DND-41 (cell line): ENCODE data around the gene ITGA1.
A peak's percentile ranks its signal among the peaks of the same experiment; 100 is the strongest.

ENCODE experiments used
- ATAC-seq: fragments of 200-7000 bp; cut with Tn5 transposase; 3 replicates; pipeline ENCODE4 v1.9.1; 2021; ENCODE audit warnings: low read depth; ENCODE audit not compliant: insufficient read depth
- DNase-seq: peaks from one replicate; pipeline ENCODE4 v3.0.0-alpha.2; 2020
- H2AFZ ChIP-seq: 2 replicates; pipeline ENCODE4 v1.6.0; 2012; ENCODE audit warnings: low read depth, low read length
- H3K27ac ChIP-seq: 2 replicates; pipeline ENCODE4 v1.5.1; 2012; ENCODE audit warnings: low read length, inconsistent platforms
- H3K27me3 ChIP-seq: fragments of 200-600 bp; sonication (generic); 2 replicates; pipeline ENCODE4 v1.6.0; 2012; ENCODE audit warnings: low read length, mild to moderate bottlenecking, inconsistent platforms; ENCODE audit not compliant: insufficient read depth, poor library complexity
- H3K36me3 ChIP-seq: 2 replicates; pipeline ENCODE4 v1.5.1; 2012; ENCODE audit warnings: low read length, inconsistent platforms; ENCODE audit not compliant: insufficient read depth
- H3K4me1 ChIP-seq: 2 replicates; pipeline ENCODE4 v1.5.1; 2012; ENCODE audit warnings: mild to moderate bottlenecking, low read length; ENCODE audit not compliant: insufficient read depth
- H3K4me2 ChIP-seq: 2 replicates; pipeline ENCODE4 v1.6.0; 2012; ENCODE audit warnings: mild to moderate bottlenecking, moderate library complexity, low read length, inconsistent platforms; ENCODE audit not compliant: insufficient read depth
- H3K4me3 ChIP-seq, 2 experiments: fragments of 200-600 bp in 1 of 2; shearing (Covaris generic) in 1 of 2; 2 replicates each; pipeline ENCODE4 v1.5.1; 2012 to 2016; ENCODE audit warnings: inconsistent platforms in 2 of 2, low read length in 2 of 2, mild to moderate bottlenecking in 2 of 2, low read depth in 1 of 2, moderate library complexity in 1 of 2
- H3K79me2 ChIP-seq: 2 replicates; pipeline ENCODE4 v1.6.0; 2012; ENCODE audit warnings: low read length, inconsistent platforms; ENCODE audit not compliant: insufficient read depth
- H3K9ac ChIP-seq: 2 replicates; pipeline ENCODE4 v1.6.0; 2012; ENCODE audit warnings: low read depth, mild to moderate bottlenecking, inconsistent platforms, low read length, moderate library complexity
- H3K9me3 ChIP-seq: 2 replicates; pipeline ENCODE4 v1.5.1; 2012; ENCODE audit warnings: low read length, moderate library complexity, mild to moderate bottlenecking, inconsistent platforms; ENCODE audit not compliant: insufficient read depth, severe bottlenecking
- H4K20me1 ChIP-seq: 2 replicates; pipeline ENCODE4 v1.6.0; 2012; ENCODE audit warnings: low read length; ENCODE audit not compliant: insufficient read depth
- CTCF ChIP-seq: IDR thresholded peaks from 2 replicates; pipeline ENCODE4 v1.5.1; 2012; ENCODE audit warnings: borderline replicate concordance, low read length, moderate library complexity, mild to moderate bottlenecking; ENCODE audit not compliant: poor library complexity, severe bottlenecking; ENCODE audit errors: extremely low read depth
- EZH2 ChIP-seq: IDR thresholded peaks from 3 replicates; pipeline ENCODE4 v1.6.1; 2012; ENCODE audit warnings: borderline replicate concordance, low read depth, mild to moderate bottlenecking, moderate library complexity, low read length, inconsistent platforms; ENCODE audit not compliant: severe bottlenecking

Gene ITGA1

DNA sequence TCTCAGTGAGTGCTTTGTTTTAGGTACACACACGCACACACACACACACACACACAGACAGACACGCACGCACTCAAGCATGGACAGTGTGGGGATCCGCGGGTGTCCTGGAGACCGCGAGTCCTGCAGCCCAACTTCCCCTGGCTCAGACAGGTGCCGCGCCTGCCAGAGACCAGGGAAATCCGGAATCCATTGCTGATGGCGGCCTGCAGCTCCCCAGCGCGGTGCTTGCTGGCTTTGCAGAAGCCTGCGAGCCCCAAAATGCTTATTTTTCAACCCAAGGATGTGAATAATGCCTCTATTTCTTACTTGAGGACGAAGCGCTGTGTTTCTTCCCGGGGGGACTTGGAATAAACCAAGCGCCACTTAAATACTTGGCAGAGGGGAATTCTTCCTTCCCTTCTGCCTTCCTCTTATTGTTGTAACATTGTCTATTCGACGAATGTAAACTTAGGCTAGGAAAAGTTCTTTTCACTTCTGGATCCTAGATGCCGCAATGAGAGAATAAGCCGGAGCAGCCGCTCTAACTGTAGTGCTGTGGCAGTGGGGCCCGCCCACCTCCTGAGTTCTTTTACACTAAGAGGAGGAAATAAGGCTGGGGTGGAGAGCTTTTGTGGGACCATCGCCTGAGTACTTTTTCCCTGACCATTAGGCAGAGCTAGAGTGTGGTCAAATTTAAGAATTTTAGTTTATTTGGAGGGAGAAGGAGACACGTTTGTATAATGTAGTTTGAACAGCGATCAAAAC lies 202.2 kb downstream of the ITGA1 start:
- Histone ChIP-seq H3K4me2 (peak overlapping the region; percentile 85), H2AFZ (peak overlapping the region; percentile 86), H3K79me2 (no peaks in the 10 kb centered on the region), H3K4me3 (peak overlapping the region; percentile 51 to 67), H3K9ac (peak overlapping the region; percentile 65), H4K20me1 (no peaks in the 10 kb centered on the region), H3K9me3 (no peaks in the 10 kb centered on the region), H3K27me3 (peaks cover 9% of the 10 kb centered on the region), H3K4me1 (peaks cover 21% of the 10 kb centered on the region), H3K27ac (peak overlapping the region; percentile 57), H3K36me3 (no peaks in the 10 kb centered on the region)
- ATAC-seq: peak; percentile 68
- peak; percentile 58 for DNase-seq
- TF ChIP-seq EZH2 (no peak), CTCF (peak; percentile 67)

GRCh38 chr5:52990528-52990925 lies 202.8 kb downstream of the ITGA1 start:
- H4K20me1 ChIP-seq: no peaks in the 10 kb centered on the region
- no peak overlapping the region for H2AFZ ChIP-seq
- no peak overlapping the region for H3K27ac ChIP-seq
- H3K27me3 ChIP-seq: peaks cover 9% of the 10 kb centered on the region
- H3K4me1 ChIP-seq: peaks cover 21% of the 10 kb centered on the region
- DNase-seq (no peak), ATAC-seq (no peak)
- peak overlapping the region in 1 of 2 experiments; percentile 67; a peak in 2 of 4 replicates for H3K4me3 ChIP-seq
- H3K4me2 ChIP-seq: peak overlapping the region; percentile 85
- no peaks in the 10 kb centered on the region for H3K9me3 ChIP-seq
- H3K36me3 ChIP-seq: no peaks in the 10 kb centered on the region
- H3K79me2 ChIP-seq: no peaks in the 10 kb centered on the region
- H3K9ac ChIP-seq: no peak overlapping the region; the same call in 1 of the 2 replicates
- TF ChIP-seq EZH2: no peak
- TF ChIP-seq CTCF: no peak

- Histone ChIP-seq H3K4me2 (no peak overlapping the region), H3K36me3 (no peaks in the 10 kb centered on the region)
Measured at GRCh38 chr5:52993367-52993766, 205.7 kb downstream of the ITGA1 start.

More at GRCh38 chr5:52993367-52993766, 205.7 kb downstream of the ITGA1 start:
- H4K20me1 ChIP-seq: no peaks in the 10 kb centered on the region
- peaks cover 21% of the 10 kb centered on the region for H3K4me1 ChIP-seq
- no peak overlapping the region for H3K4me3 ChIP-seq
- H3K9ac ChIP-seq: no peak overlapping the region
- H3K9me3 ChIP-seq: no peaks in the 10 kb centered on the region
- H3K27ac ChIP-seq: no peak overlapping the region
- TF ChIP-seq EZH2 (no peak), CTCF (no peak)
- H2AFZ ChIP-seq: no peak overlapping the region
- ATAC-seq (no peak), DNase-seq (no peak)
- H3K79me2 ChIP-seq: no peaks in the 10 kb centered on the region
- peaks cover 9% of the 10 kb centered on the region for H3K27me3 ChIP-seq
